Amygdala (tissue), 56 donors: Measurements from ENCODE around the gene GPD1L.
"Not testable (repeated sequence)": the region's sequence is repeated elsewhere in the genome, so short reads cannot be mapped to it uniquely, and the experiment has no call there.

Source experiments
- DNase-seq, 56 donors: peaks; one replicate each; lab custom pipeline; 2025; lab: John Stamatoyannopoulos, UW

Gene GPD1L

DNA sequence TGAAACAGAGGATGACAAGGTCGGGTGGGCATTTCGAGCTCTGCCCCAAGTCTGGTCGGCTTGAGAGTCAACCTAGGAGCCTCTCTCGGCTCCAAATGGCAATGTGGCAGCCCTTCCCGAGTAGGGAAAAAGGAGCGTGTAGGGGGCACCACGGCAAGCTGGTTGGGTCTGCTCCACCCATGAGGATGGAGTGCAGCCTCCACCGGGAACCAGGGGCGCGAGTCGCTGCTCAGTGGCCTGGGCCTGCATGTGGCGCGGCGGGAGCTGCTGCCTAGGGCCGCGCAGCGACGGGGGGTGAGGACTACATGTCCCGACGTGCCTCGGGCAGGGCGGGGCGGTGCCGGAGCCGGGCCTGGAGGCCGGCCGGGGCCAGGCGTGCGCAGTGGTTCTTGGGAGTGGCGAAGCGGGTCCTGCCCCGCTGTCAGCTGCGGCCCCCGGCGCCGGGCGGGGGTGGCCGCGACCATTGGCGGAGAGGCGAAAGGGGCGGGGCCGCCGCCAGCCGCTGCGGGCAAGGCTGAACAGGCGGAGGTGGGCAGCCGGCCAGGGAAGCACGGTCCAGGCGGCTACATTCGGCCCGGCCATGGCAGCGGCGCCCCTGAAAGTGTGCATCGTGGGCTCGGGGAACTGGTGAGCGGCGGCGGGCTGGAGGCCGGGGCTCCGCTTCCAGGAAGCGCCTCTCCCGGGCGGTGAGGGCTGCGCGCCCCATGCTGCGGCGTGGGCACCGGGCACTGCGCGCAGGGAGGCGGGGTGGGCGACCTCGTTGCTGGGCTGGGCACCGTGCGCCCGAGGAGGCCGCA, at the start of gene GPD1L:
Gene GPD1L (plus strand): TSS at position 489 of the 797 bp plus-strand sequence. CDS start 92 bp downstream, at position 581.
- DNase-seq: peak; percentile 51 to 98 (median 92)

DNA sequence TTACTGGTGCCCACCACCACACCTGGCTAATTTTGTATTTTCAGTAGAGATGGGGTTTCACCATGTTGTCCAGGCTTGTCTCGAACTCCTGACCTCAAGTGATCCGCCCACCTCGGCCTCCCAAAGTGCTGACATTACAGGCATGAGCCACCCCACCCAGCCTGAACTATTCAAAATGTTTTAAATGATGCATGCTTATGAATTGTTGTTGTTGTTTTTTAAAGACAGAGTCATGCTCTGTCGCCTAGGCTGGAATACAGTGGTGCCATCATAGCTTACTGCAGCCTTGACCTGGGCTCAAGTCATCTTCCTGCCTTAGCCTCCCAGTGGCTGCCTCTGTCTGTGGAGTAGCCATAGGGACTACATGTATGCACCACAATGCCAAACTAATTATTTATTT, 48.0 kb upstream of the GPD1L start:
- not testable (repeated sequence) for DNase-seq

DNA sequence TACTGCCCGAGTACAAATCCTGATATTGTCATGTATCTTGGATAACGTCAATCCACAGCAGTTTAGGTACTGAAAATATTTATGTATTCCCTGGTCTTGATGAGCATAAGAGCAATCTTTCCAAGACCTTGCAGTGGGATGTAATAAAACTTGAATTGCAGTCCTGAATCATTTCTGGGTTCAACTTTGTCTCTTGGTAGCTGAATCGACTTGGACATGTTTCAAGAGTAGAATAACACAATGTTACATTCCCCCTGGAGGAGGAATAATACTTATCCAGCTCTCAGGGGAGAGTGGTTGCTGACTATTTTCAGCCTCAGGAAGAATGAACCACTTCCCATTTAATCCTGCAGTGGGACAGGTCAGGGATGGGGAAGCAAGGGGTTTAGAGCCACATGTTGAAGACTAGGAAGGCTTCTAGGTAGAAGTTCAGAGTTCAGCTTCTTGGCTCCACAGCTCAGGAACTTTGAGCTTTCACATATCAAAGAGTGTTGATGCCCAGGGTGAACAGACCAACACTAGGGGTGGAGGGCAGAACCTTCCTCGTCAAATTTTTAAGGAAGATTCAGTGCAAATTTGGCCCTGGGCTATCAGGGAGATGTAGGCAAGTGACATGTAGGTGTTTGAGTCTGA, 43.4 kb upstream of the GPD1L start:
- no peak for DNase-seq

DNA sequence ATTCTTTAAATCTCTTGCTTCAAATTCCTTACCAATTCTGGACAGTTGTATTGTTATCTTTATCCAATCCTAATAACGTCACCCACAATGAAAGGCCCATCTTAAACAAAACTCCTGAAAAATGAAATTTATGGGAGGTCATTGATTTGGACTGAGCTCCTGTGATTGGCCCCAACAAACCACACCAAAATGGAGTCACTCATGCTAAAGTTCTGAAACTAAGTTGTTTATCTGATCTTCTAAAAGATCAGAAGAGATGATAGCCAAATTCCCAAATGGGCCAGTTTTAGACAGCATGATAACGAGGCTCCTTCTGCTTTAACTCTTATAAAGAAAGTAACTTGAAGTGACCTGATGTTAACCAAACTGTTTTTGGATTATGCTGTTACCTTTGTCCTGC, 39.7 kb upstream of the GPD1L start:
- no peak for DNase-seq

DNA sequence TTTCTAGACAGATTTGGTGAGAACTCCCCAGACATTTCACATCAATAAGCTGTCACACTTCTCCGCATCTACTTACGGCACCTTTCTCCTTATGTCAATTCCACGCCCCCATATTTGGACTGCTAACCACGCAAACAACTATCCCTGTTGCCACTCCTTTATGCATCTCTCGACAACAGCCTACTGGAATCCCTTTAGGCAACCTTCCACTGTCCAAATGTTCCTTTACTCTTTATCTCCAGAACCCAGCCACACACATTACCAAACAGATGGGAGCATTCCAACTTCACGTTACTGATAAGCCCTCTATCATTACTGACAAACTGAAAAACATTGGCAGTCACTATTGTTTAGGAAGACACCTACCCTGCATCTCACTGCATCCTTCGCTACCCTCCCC, 32.2 kb upstream of the GPD1L start:
- DNase-seq: not testable (repeated sequence)

DNA sequence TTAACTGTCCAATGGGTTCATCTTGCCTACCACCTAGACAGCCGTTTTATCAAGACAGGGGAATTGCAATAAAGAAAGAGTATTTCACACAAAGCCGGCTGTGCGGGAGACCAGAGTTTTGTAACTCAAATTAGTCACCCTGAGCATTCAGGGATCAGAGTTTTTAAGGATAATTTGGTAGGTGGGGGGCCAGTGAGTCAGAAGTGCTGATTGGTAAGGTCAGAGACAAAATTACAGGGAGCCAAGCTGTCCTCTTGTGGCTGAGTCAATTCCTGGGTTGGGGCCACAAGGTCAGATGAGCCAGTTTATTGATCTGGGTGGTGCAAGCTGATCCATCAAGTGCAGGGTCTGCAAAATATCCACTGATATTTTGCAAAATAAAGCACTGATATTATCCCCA, 29.9 kb upstream of the GPD1L start:
- no peak for DNase-seq

DNA sequence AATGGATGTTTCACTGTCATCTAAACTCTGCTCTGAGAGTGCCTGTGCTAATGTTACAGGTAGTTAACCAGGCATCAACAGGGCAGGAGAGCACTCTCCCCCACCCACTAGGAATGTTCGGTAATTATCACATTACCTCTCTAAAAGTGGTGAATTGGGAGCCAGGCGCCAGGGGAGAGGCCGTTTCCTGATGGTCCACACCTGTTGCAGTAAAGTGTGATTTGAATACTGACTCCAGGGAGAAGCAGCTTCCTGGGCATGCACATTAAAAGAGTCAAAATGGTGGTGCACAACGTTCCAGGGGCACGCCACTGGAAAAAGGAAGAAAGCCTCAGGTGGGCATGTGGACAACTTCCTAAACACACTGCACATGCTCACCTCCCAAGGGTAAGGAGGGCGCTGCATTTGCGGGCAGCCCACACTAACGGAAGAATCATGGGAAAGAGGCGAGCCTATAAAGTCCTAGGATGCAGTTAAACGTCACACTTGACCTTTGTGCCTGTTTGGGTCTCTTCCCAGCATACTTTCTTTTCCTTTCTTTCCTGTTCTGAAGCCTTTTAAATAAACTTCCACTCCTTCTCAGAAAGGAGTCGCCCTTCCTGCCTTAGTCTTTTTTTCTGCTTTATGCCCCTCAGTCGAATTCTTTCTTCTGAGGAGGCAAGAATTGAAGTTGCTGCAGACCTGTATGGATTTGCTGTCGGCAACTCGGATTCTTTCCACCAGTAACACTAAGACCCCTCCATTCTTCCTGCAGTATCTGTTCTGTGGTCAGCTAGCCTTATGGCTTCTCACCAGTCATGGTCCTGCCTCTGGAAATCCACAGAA, 28.9 kb upstream of the GPD1L start:
- DNase-seq: no peak

DNA sequence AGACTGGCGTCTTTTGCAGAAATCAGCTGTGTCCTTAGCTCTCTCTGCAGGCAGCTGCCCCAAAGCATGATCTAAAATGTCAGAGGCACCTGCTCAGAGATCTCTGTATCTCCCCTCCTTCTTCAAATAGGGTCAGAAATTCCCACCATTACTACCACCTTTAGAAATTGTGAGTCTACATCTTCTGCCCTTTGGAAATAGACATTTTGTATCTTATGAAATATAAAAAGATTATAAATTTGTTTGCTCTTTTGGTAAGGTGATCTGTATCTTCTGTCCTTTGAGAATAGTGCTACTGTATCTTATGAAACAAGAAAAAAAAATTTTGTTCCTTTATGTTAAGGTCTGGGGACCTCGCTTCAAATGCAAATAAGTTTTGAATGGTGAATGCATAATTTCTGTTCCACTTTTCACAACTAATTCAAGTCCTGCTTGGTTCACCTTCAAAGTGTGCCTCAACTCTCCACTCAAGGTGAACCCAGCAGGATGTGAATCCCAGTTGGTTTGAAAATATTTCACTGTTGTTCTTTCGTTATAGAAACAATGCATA, 28.3 kb upstream of the GPD1L start:
- DNase-seq: no peak

DNA sequence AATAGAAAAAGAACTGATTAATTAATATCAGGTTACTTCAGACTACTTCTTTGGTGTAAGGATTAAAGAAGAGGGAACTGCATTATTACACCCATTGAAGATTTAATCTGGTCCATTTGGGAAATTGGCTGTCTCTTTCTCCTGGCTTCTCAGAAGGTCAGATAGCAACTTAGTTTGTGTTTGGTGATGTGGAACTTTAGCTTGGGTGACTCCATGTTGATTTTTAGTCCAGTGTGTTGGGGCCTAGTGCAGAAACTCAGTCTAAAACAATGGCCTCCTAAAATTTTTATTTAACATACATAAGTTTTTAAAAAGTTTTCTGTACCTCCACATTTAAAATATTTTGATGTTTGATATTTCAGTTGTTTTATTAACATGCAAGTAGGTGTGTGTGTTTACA, 27.6 kb upstream of the GPD1L start:
- DNase-seq: no peak

DNA sequence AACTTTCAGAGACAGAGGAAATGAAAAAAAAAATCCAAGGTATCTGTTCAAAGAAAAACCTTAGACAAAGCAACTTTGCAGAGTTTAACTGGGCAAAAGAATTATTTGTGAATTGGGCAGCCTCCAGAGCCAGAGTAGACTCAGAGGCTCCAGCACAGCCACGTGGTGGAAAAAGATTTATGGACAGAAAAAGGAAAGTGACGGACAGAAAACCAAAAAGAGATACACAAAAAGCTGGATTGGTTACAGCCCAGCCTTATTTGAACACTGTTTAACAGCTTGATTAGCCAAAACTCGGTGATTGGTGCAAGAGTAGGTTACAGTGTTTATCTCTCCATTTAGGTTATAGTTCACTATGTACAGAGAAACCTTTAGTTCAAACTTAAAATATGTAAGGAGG, 23.7 kb upstream of the GPD1L start:
- DNase-seq: peak in 2 of 56 donors; percentile 0 to 1

DNA sequence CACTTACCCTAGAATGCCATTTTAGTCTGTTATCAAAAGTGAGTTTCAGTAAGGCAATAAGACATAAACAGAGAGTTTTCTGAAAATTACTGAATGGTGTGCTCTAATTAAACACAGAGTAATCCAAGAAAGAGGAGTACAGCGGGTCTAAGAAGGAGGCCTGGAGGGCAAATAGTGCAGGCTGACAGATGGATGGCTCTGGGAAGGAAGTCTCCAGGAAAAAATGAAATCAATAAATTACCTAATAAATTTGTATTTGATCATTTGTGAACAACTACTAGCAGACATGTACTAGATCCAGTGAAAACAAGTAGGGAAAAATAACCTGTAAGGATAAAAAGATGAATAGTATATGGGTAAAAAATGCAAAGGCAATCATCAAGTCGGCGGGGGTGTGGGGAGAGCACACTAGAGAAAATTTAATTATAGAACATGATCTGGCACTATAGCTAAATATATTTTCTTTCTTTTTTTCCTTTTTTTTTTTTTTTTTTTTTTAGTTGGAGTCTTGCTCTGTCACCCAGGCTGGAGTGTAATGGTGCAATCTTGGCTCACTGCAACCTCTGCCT, 22.6 kb upstream of the GPD1L start:
- no peak for DNase-seq

DNA sequence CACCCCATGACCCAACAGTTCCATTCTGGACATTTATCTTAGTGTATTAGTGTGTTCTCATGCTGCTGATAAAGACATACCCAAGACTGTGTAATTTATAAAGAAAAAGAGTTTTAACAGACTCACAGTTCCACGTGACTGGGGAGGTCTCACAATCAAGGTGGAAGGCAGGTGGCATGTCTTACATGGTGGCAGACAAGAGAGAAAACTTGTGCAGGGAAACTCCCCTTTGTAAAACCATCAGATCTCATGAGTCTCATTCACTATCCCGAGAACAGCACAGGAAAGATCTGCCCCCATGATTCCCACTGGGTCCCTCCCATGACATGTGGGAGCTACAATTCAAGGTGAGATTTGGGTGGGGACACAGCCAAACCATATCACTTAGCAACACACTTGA, 21.6 kb upstream of the GPD1L start:
- no peak for DNase-seq

DNA sequence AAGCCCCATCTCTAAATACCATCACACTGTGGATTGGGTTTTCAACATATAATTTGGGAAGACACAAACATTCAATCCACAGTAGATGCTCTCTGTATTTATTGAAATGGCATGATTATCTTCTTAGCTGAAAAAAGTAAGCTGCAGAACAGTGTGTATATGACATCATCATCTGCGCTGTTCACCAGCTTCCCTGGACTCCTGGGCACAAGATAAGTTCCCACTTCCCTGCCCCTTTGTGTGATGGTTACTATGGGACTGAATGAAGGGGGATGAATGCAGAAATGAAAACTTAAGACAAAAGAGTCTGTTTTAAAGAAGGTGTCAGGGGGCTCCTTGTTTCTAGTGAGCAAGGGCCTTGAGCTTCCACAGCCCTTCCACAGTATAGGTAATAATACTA, 20.0 kb upstream of the GPD1L start:
- DNase-seq: no peak

DNA sequence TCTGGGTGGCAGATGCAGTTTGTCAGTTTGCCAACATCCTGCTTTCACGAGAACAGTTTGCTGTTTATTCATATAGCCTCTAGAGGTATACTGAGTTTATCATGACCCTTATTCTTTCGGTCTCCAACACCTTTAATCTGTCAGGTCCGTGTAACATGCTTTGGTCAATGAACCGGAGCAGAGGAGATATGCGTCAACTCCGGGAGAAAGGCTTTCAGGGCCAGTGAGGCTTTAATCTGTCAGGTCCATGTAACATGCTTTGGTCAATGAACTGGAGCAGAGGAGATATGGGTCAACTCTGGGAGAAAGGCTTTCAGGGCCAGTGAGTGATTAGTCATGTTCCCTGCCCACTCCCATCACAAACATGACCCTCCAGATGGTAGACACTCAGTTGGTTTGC, 16.9 kb upstream of the GPD1L start:
- DNase-seq: no peak

DNA sequence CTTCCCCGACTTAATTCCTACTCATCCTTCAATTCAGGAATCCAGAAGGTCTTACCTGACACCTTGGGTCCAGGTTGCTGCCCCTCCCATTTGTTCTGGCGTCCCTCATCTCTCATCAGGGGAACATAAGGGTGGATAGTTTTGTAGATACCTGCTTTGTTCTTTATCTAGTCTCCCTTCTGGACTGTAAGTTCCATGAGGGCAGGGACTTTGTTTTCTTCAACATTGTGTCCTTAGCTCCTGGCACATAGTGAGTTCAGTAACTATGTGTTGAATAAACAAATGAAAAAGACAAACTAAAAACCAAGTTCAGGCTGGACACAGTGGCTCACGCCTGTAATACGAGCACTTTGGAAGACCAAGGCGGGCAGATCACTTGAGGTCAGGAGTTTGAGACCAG, 13.2 kb upstream of the GPD1L start:
- no peak for DNase-seq

DNA sequence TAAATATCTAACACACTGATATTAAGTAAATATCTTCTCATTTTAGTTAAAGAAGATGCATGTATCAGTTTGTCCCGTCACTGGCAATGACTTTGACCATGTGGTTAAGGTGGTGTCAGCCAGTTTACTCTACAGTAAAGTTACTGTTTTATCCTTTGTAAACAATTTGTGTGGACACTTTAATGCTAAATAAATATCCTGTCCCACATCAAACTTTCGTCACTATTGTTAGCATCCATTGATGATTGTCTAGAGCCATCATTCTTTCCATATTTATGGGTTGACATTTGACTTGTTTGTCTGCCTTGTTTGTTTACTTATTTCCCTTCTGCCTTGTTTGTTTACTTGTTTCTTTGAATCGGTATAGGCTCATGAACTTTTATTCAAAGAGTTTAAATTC, 11.0 kb upstream of the GPD1L start:
- DNase-seq: no peak

DNA sequence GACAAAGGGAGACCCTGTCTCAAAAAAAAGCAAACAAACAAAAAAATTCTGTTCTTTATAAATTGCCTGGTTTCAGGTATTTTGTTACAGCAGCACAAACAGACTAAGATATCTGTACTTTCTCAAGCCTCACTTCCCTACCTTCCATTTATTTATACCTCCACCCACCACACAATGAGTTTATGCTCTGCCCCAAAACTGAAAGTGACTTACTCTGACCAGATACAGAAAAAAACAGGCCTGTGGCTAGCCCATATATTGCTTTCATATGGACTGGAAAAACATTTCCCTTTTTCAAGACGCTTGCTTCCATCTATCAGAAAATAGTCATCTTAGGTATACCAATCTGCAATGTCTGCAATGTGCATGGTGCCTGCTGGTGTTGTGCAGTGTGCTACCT, 8.7 kb upstream of the GPD1L start:
- no peak for DNase-seq

DNA sequence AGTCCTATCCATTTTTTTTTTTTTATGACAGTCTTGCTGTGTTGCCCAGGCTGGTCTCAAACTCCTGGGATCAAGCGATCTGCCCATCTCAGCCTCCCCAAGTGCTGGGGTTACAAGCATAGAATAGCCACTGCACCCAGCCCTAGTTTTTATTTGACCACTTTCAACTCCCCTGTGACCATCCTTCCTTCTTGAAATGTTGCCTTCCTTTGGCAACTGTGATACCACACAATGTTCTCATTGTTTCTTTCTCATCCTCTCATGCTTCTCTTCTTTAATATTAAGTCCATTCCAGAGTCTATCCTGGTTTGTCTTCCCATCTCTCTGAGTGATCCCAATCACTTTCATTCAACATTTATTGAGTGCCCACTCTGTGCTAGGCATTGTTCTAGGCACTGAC, 7.9 kb upstream of the GPD1L start:
- no peak for DNase-seq

DNA sequence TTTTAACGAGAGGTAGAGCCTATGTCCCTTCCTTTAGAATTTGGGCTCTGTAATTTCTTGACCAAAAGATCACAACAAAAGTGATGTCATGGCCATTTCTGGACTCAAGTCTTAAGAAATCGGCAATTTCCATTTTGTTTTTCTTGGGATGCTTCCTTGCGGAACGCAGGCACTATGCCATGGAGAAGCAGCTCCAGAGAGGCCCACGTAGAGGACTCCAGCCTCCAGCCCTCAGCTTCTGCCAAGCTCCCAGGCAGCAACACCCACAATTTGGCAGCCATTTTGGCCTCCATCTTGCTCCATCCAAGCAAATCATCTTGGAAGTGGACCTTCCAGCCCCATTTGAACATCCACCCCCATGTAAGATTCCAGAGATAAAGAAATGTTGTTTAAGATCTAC, 6.0 kb upstream of the GPD1L start:
- no peak for DNase-seq

DNA sequence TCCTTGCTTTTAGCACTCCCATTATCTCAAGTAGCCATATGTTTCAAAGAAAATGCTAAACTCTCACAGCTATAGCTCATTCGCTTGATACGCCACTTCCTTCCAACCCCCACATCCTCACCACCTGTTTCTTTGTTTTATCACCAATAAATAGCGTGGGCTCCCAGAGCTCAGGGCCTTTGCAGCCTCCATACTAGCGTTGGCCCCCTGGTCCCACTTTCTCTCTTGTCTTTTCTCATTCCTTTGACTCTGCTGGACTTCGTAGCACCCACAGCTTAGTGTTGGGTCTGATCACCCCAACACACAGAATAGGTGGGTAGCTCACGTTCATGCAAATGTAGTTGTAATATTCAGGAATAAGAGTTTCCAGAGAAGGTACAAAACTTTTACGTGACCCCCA, 4.1 kb upstream of the GPD1L start:
- no peak for DNase-seq

DNA sequence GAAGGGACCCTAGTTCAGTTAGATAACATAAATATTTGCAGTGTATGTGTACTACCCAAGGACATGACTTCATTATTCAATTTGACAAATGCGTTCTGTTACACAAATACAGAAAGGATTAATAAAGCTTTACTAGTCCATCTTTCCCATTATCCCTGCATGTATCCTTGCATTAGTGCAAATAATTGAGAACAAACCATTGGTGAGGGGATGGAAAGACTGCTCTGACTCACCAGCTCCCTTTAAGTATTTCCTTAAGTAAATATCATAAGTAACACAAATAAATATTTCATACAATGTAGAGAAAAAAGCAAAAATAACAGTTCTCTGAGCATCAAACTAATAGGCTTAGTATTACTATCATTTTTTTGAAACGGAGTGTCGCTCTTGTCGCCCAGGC, 1.9 kb upstream of the GPD1L start:
- DNase-seq: no peak
